ENCODE results near the gene RABGAP1L.

RABGAP1L gene

DNA sequence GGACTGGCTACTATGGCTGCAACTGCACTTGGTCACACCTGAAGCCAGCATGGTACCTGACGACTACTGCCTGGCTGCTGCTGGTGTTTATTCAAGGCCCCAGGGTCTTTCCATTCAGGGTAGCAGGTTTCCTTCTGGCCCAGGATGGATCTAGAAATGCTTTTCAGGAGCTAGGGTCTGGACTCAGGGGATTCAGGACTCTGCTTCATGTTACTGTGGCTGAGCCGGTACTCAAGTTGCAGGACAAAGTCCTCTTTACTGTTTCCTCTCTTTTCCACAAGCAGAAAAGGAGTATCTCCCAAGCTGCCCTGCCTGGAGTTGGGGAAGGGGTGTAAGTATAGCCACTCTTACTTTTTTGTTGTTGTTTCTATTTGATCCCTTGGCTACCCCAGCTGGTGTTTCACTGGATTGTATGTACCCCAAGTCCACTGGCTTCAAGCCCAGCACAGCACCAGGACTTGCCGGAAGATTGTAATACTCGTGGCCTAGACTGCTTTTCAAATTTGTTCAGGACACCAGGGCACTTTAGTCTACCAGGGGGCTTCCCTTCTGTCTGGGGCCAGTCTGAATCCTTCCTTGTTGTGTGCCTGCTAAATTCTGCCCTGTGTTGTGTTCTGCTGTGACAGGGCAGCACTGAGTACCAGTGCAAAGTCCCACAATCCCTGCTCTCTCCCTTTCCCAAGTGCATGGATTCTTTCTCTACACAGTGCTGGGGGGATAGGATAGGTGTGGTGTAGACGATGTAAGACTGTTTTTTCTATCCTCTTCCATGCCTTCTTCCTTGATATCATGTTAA is 536.9 kb downstream of the RABGAP1L start:
- Histone ChIP-seq H3K27me3 (replicated peaks; ENCODE audit: control insufficient read depth, insufficient read depth, low read length) (no peaks in the 10 kb centered on the region), H3K36me3 (ENCODE audit: control insufficient read depth, insufficient read depth, low read length) (peaks cover 4% of the 10 kb centered on the region), H3K4me3 (replicated peaks; ENCODE audit: low read depth, low read length) (no peak overlapping the region)
- TF ChIP-seq, protein P1, sequence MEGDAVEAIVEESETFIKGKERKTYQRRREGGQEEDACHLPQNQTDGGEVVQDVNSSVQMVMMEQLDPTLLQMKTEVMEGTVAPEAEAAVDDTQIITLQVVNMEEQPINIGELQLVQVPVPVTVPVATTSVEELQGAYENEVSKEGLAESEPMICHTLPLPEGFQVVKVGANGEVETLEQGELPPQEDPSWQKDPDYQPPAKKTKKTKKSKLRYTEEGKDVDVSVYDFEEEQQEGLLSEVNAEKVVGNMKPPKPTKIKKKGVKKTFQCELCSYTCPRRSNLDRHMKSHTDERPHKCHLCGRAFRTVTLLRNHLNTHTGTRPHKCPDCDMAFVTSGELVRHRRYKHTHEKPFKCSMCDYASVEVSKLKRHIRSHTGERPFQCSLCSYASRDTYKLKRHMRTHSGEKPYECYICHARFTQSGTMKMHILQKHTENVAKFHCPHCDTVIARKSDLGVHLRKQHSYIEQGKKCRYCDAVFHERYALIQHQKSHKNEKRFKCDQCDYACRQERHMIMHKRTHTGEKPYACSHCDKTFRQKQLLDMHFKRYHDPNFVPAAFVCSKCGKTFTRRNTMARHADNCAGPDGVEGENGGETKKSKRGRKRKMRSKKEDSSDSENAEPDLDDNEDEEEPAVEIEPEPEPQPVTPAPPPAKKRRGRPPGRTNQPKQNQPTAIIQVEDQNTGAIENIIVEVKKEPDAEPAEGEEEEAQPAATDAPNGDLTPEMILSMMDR (IDR thresholded peaks at IDR 0.05; ENCODE audit: insufficient read depth, low read length, poor library complexity, severe bottlenecking): no peak
- DNase-seq (ENCODE audit: extremely low read depth, insufficient read length): no peak

DNA sequence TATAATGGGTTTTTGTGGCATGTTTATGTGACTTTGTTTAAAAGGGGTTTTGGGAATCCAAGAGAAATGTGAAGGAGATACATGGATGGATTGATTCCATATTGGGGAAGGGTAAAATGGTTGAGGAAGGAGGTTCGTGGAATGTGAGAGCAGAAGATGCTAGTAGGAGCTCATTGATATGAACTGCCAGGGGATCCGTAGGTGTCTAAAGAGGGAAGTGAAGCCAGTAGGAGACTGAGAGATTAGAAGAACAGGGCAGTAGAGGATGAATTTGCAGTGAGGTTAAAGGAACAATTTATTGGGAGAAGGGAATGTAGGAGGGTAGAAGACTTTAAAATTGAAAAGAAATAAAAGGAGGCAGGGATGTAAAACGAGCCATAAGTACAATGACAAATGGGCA is 541.0 kb downstream of the RABGAP1L start:
- Histone ChIP-seq H3K36me3 (ENCODE audit: control insufficient read depth, insufficient read depth, low read length) (peaks cover 4% of the 10 kb centered on the region), H3K4me3 (replicated peaks; ENCODE audit: low read depth, low read length) (no peak overlapping the region), H3K27me3 (replicated peaks; ENCODE audit: control insufficient read depth, insufficient read depth, low read length) (no peaks in the 10 kb centered on the region)
- TF ChIP-seq, protein P1 (IDR thresholded peaks at IDR 0.05; ENCODE audit: insufficient read depth, low read length, poor library complexity, severe bottlenecking): no peak
- no peak for DNase-seq (ENCODE audit: extremely low read depth, insufficient read length)

DNA sequence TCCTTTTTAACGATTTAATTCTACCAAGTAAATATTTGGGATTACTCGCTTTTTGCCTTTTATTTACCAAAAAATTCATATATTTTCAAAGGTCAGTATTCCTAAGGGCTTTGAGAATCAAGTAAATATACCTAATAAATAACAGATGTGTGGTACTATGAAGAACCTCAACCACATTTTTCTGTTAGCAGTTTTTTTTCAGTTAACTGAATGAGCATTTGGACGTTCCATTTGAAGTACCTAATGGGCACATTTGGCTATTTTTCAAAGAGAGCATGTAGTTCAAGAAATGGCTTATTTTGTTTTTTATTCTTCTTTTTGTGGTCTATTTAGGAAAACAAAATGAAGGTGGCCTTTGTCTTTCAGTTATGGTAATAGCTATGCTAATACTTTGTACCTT is 541.5 kb downstream of the RABGAP1L start:
- peaks cover 3% of the 10 kb centered on the region for H3K36me3 ChIP-seq (ENCODE audit: control insufficient read depth, insufficient read depth, low read length)
- no peak overlapping the region for H3K4me3 ChIP-seq (replicated peaks; ENCODE audit: low read depth, low read length)
- TF ChIP-seq, protein P1 (IDR thresholded peaks at IDR 0.05; ENCODE audit: insufficient read depth, low read length, poor library complexity, severe bottlenecking): no peak
- H3K27me3 ChIP-seq (replicated peaks; ENCODE audit: control insufficient read depth, insufficient read depth, low read length): no peaks in the 10 kb centered on the region
- DNase-seq (ENCODE audit: extremely low read depth, insufficient read length): no peak

DNA sequence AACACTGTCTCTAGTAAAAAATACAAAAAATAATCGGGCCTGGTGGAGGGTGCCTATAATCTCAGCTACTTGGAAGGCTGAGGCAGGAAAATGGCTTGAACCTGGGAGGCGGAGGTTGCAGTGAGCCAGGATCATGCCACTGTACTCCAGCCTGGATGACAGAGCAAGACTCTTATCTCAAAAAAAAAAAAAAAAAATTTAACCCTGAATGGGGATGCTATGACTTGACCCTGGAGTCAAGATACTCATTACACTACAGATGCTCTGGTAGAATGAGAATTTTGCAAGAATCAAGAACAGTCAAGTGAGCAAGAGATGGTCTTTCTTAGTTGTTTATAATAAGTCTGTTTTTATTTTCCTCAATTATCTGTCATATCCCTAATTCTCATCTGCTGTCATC is 542.2 kb downstream of the RABGAP1L start:
- Histone ChIP-seq H3K36me3 (ENCODE audit: control insufficient read depth, insufficient read depth, low read length) (no peaks in the 10 kb centered on the region; the same call in 1 of the 2 replicates), H3K4me3 (replicated peaks; ENCODE audit: low read depth, low read length) (no peak overlapping the region), H3K27me3 (replicated peaks; ENCODE audit: control insufficient read depth, insufficient read depth, low read length) (no peaks in the 10 kb centered on the region)
- DNase-seq (ENCODE audit: extremely low read depth, insufficient read length): no peak
- TF ChIP-seq, protein P1 (IDR thresholded peaks at IDR 0.05; ENCODE audit: insufficient read depth, low read length, poor library complexity, severe bottlenecking): no peak

DNA sequence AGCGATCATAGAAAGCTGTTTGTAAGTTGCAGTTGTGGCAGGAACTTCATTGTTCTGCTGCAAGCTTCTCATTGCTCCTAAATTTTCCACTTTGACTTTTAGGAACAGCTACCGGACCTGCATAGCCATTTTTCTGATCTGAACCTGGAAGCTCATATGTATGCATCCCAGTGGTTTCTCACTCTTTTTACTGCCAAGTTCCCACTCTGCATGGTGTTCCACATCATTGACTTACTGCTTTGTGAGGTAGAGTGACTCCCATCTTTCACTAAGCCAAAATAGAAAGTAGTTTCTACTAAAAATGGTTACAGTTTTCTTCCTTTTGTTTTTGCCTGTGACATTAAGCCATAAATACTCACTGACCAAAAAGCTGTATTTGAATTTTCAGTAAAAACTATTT is 542.7 kb downstream of the RABGAP1L start:
- H3K4me3 ChIP-seq (replicated peaks; ENCODE audit: low read depth, low read length): no peak overlapping the region
- TF ChIP-seq, protein P1 (IDR thresholded peaks at IDR 0.05; ENCODE audit: insufficient read depth, low read length, poor library complexity, severe bottlenecking): no peak

More for the DNA sequence above, 542.7 kb downstream of the RABGAP1L start:
- DNase-seq (ENCODE audit: extremely low read depth, insufficient read length): no peak
- H3K27me3 ChIP-seq (replicated peaks; ENCODE audit: control insufficient read depth, insufficient read depth, low read length): no peaks in the 10 kb centered on the region
- H3K36me3 ChIP-seq (ENCODE audit: control insufficient read depth, insufficient read depth, low read length): no peaks in the 10 kb centered on the region; the same call in 1 of the 2 replicates

Data from GM06990 (cell line).